NT2/D1 (cell line): ENCODE results near the gene NDUFB2.
"Not testable (repeated sequence)": the region's sequence is repeated elsewhere in the genome, so short reads cannot be mapped to it uniquely, and the experiment has no call there.

Experiments used
- DNase-seq: peaks from one replicate; pipeline ENCODE4 v3.0.0-alpha.2; 2011; ENCODE audit warnings: low read depth, low spot score
- H3K27me3 ChIP-seq: 2 replicates; pipeline ENCODE4 v1.6.0; 2011; ENCODE audit warnings: mild to moderate bottlenecking; ENCODE audit not compliant: insufficient read length, insufficient read depth
- H3K36me3 ChIP-seq: 2 replicates; pipeline ENCODE4 v1.6.1; 2011; ENCODE audit warnings: mild to moderate bottlenecking, low read length, mixed read lengths; ENCODE audit not compliant: insufficient read depth, insufficient read length
- H3K4me1 ChIP-seq: 2 replicates; pipeline ENCODE4 v1.5.1; 2011; ENCODE audit not compliant: insufficient read depth, insufficient read length
- H3K4me3 ChIP-seq: 2 replicates; pipeline ENCODE4 v1.5.1; 2011; ENCODE audit warnings: low read depth; ENCODE audit not compliant: insufficient read length
- H3K9ac ChIP-seq: 2 replicates; pipeline ENCODE4 v1.6.0; 2011; ENCODE audit warnings: low read depth; ENCODE audit not compliant: insufficient read length
- H3K9me3 ChIP-seq: 2 replicates; pipeline ENCODE4 v1.5.1; 2011; ENCODE audit warnings: mild to moderate bottlenecking, low read length; ENCODE audit not compliant: insufficient read depth
- SUZ12 ChIP-seq: IDR thresholded peaks from 2 replicates; pipeline ENCODE4 v1.6.1; 2011; ENCODE audit not compliant: insufficient read length, insufficient read depth; ENCODE audit errors: extremely low read depth
- YY1 ChIP-seq: IDR thresholded peaks from 2 replicates; pipeline ENCODE4 v1.6.1; 2011; ENCODE audit not compliant: insufficient read length, insufficient read depth
- ZNF274 ChIP-seq: IDR thresholded peaks from 2 replicates; pipeline ENCODE4 v1.6.1; 2011; ENCODE audit warnings: mild to moderate bottlenecking, low read depth, low read length

Gene NDUFB2

DNA sequence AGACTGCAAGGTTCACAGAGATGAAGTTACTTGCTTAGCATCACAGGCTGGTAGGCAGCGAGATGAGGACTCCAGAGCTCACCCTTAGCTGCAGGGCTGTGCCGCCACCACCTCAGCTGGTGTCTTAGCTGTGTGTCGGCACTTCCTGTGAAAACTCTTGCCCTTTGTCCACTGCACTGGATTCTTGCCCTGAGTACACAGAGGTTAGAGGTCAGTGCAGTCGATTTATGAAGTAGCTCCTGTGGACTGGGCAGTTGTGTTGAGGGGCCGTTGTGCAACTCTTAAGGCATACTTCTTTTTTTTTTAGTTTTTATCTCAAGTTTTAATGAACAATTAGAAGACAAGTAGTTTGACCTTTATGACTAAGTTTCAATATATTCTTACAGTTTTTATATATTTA lies 10.6 kb downstream of the NDUFB2 start:
- H3K4me1 ChIP-seq, result no peaks in the 10 kb centered on the region
- H3K27me3 ChIP-seq, result no peaks in the 10 kb centered on the region
- TF ChIP-seq YY1 (no peak), SUZ12 (no peak)
- no peaks in the 10 kb centered on the region for H3K9me3 ChIP-seq
- no peak overlapping the region for H3K4me3 ChIP-seq
- H3K9ac ChIP-seq, result no peak overlapping the region
- H3K36me3 ChIP-seq, result peaks cover 36% of the 10 kb centered on the region
- DNase-seq, result no peak

DNA sequence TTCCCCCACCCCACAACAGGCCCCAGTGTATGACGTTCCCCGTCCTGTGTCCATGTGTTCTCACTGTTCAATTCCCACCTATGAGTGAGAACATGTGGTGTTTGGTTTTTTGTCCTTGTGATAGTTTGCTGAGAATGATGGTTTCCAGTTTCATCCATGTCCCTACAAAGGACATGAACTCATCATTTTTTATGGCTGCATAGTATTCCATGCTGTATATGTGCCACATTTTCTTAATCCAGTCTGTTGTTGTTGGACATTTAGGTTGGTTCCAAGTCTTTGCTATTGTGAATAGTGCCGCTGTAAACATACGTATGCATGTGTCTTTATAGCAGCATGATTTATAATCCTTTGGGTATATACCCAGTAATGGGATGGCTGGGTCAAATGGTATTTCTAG lies 12.3 kb downstream of the NDUFB2 start:
- peaks cover 27% of the 10 kb centered on the region for H3K36me3 ChIP-seq
- not testable (repeated sequence) for DNase-seq, H3K4me3 ChIP-seq, H3K9me3 ChIP-seq, H3K4me1 ChIP-seq, H3K9ac ChIP-seq, H3K27me3 ChIP-seq

DNA sequence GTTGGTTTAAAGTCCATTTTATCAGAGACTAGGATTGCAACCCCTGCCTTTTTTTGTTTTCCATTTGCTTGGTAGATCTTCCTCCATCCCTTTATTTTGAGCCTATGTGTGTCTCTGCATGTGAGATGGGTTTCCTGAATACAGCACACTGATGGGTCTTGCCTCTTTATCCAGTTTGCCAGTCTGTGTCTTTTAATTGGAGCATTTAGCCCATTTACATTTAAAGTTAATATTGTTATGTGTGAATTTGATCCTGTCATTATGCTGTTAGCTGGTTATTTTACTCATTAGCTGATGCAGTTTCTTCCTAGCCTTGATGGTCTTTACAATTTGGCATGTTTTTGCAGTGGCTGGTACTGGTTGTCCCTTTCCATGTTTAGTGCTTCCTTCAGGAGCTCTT lies 15.9 kb downstream of the NDUFB2 start:
- not testable (repeated sequence) for DNase-seq, H3K9ac ChIP-seq, H3K4me1 ChIP-seq, H3K27me3 ChIP-seq, H3K9me3 ChIP-seq, H3K4me3 ChIP-seq, H3K36me3 ChIP-seq

DNA sequence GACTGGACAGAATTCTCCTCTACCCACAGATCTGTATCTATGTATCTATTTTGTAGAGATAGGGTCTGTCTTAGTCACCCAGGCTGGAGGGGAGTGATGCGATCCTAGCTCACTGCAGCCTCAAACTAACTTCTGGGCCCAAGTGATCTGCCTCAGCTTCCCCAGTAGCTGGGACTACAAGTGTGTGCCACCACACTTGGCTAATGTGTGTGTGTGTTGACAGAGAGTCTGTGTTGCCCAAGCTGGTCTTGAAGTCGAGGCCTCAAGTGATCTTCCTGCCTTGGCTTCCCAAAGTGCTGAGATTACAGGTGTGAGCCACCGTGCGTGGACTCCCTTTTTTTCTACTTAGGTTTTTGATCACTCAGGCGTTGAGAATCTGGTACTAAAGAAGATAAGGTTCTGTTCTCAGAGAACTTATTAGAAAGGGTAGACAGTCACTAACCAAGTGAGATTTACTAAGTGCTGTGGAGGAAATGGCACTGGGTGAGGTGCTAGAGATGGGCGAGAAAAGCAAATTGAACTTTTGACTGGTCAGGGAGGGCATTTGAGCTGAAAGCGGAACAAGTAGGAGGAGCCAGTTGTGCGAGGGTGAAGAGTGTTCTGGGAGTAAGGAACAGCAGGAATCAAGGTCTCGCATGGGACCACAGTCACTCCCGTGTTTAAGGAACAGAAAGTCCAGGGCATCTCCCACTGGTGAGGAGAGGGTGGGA lies 18.0 kb downstream of the NDUFB2 start:
- Histone ChIP-seq H3K9me3 (no peaks in the 10 kb centered on the region), H3K9ac (no peak overlapping the region), H3K27me3 (no peaks in the 10 kb centered on the region), H3K36me3 (no peaks in the 10 kb centered on the region), H3K4me1 (no peaks in the 10 kb centered on the region), H3K4me3 (no peak overlapping the region)
- no peak for TF ChIP-seq ZNF274
- no peak for TF ChIP-seq YY1
- no peak for TF ChIP-seq SUZ12
- DNase-seq, result no peak

DNA sequence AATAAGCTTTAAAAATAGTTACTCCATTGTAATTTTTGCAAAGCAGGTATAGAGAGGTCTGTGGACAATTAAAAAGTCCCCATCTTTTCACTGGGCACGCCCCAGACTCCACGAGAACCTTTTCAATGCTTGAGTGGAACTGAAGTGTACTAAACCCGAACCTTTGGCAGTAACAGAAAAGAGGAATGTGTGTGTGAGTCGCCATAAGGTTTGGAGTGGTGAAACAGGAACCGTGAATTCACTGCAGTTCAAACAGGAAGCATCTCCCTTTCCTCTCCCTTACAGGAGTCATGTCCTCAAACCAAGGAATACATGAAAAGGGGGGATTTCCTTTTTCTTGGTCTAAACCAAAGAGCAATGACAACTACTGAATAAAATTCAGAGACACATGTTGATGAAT lies 23.2 kb downstream of the NDUFB2 start:
- H3K4me1 ChIP-seq, result no peaks in the 10 kb centered on the region
- no peaks in the 10 kb centered on the region for H3K27me3 ChIP-seq
- H3K36me3 ChIP-seq, result no peaks in the 10 kb centered on the region
- H3K4me3 ChIP-seq, result no peak overlapping the region
- H3K9ac ChIP-seq, result no peak overlapping the region
- DNase-seq, result no peak
- H3K9me3 ChIP-seq, result no peaks in the 10 kb centered on the region
- no peak for TF ChIP-seq SUZ12
- TF ChIP-seq YY1, result no peak
- TF ChIP-seq ZNF274, result no peak

DNA sequence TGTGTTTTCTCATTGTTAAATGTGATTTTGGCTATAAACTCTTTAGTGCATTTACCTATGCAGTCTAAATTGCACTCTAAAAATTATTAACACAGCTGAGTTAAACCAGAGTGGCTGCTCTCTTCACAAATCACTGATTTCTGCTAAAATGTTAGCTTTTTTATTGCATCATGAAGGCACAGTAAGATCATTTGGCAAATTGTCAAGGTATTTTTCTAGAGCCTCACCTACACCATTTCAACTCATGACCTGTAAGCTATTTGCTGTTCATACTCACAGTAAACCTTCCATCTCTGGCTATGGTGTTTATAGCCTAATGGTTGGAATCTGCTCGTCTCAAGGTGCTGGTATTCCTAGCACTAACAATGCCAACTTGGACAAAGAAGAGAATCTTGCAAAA lies 25.7 kb downstream of the NDUFB2 start:
- Histone ChIP-seq H3K9me3 (no peaks in the 10 kb centered on the region), H3K27me3 (no peaks in the 10 kb centered on the region), H3K9ac (no peak overlapping the region), H3K4me3 (no peak overlapping the region), H3K36me3 (no peaks in the 10 kb centered on the region), H3K4me1 (no peaks in the 10 kb centered on the region)
- DNase-seq, result no peak
- TF ChIP-seq YY1 (no peak), ZNF274 (no peak)

DNA sequence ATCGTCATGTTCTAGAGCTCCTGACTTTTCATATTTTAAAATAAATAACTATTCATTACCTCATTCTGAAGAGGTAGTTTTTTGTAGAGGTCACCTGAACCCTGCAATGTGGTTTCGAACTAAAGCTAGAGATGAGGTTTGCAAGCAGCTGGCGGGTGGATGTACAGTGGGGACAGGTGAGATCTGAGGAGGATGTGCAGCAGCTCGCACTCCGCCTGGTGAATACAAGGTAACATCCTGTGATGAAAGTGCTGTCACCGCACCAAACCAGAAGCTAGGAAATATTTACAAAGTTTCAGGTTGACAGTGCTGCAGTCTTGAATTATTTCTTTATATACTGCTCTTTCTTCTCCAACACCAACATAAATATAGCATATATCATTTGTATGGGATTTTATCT lies 26.5 kb downstream of the NDUFB2 start:
- H3K9ac ChIP-seq, result no peak overlapping the region

DNA sequence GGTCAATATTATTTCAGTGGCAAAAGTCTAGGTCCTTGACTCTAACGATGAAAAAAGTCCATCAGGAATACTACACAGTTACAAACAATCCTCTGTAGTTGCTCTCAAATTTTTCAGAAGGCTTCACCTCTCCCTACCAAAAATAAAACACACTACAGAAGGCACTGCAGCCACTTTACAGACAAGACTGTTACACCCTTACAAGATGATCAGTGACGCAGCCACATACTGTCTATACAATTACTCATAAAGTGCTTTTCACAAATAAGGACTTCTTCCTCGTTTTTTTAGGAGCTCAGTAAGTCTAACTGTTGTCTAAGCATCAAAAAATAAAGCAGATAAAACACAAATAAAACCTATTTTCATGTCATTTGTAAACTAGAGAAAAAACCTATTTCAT lies 27.1 kb downstream of the NDUFB2 start:
- TF ChIP-seq SUZ12 (no peak), YY1 (no peak), ZNF274 (no peak)
- Histone ChIP-seq H3K36me3 (no peaks in the 10 kb centered on the region), H3K4me1 (no peaks in the 10 kb centered on the region), H3K9ac (no peak overlapping the region), H3K9me3 (no peaks in the 10 kb centered on the region), H3K4me3 (no peak overlapping the region), H3K27me3 (no peaks in the 10 kb centered on the region)
- DNase-seq, result no peak

More for the DNA sequence above, 26.5 kb downstream of the NDUFB2 start:
- no peaks in the 10 kb centered on the region for H3K27me3 ChIP-seq
- no peak for DNase-seq
- no peaks in the 10 kb centered on the region for H3K4me1 ChIP-seq
- no peak overlapping the region for H3K4me3 ChIP-seq
- TF ChIP-seq ZNF274 (no peak), YY1 (no peak), SUZ12 (no peak)
- H3K36me3 ChIP-seq, result no peaks in the 10 kb centered on the region
- H3K9me3 ChIP-seq, result no peaks in the 10 kb centered on the region
